HUES48 (cell line): ENCODE results near the gene FGF8.

Experiments used
- H3K27ac ChIP-seq: one replicate; pipeline ENCODE4 v1.7.0; 2013; ENCODE audit warnings: low read depth, low read length, inconsistent platforms
- H3K27me3 ChIP-seq: 2 replicates; pipeline ENCODE4 v1.6.1; 2013; ENCODE audit warnings: mild to moderate bottlenecking, low read length; ENCODE audit not compliant: control insufficient read depth, insufficient read depth
- H3K36me3 ChIP-seq: 2 replicates; pipeline ENCODE4 v1.6.1; 2013; ENCODE audit warnings: low read length; ENCODE audit not compliant: control insufficient read depth, insufficient read depth
- H3K4me1 ChIP-seq: 2 replicates; pipeline ENCODE4 v1.6.1; 2013; ENCODE audit warnings: mild to moderate bottlenecking, low read length; ENCODE audit not compliant: control insufficient read depth, insufficient read depth
- H3K4me3 ChIP-seq: 2 replicates; pipeline ENCODE4 v1.5.1; 2013; ENCODE audit warnings: mild to moderate bottlenecking, low read depth, low read length
- H3K9ac ChIP-seq: 2 replicates; pipeline ENCODE4 v1.6.1; 2013; ENCODE audit warnings: mild to moderate bottlenecking, low read depth, low read length, moderate library complexity
- H3K9me3 ChIP-seq: 2 replicates; pipeline ENCODE4 v1.6.1; 2013; ENCODE audit warnings: low read length; ENCODE audit not compliant: control insufficient read depth, insufficient read depth

Gene FGF8

GRCh38 chr10:101767600-101767945 is 8.3 kb downstream of the FGF8 start:
- Histone ChIP-seq H3K4me3 (no peak overlapping the region), H3K36me3 (no peaks in the 10 kb centered on the region; the same call in 1 of the 2 replicates), H3K27ac (no peak overlapping the region), H3K9ac (no peak overlapping the region), H3K27me3 (peaks cover 10% of the 10 kb centered on the region), H3K9me3 (no peaks in the 10 kb centered on the region), H3K4me1 (peaks cover 12% of the 10 kb centered on the region; the same call in 1 of the 2 replicates)

GRCh38 chr10:101766753-101767599 is 8.9 kb downstream of the FGF8 start:
- Histone ChIP-seq H3K27ac (no peak overlapping the region), H3K4me3 (no peak overlapping the region), H3K36me3 (no peaks in the 10 kb centered on the region; the same call in 1 of the 2 replicates), H3K9me3 (no peaks in the 10 kb centered on the region), H3K4me1 (peaks cover 6% of the 10 kb centered on the region; the same call in 1 of the 2 replicates), H3K27me3 (peaks cover 4% of the 10 kb centered on the region), H3K9ac (no peak overlapping the region)

GRCh38 chr10:101766306-101766705 is 9.6 kb downstream of the FGF8 start:
- H3K9ac ChIP-seq = no peak overlapping the region
- H3K27me3 ChIP-seq = no peaks in the 10 kb centered on the region

GRCh38 chr10:101763141-101763846 is 12.6 kb downstream of the FGF8 start:
- no peaks in the 10 kb centered on the region for H3K27me3 ChIP-seq
- no peaks in the 10 kb centered on the region for H3K9me3 ChIP-seq
- H3K27ac ChIP-seq = no peak overlapping the region
- H3K4me1 ChIP-seq = peaks cover 8% of the 10 kb centered on the region
- H3K4me3 ChIP-seq = no peak overlapping the region
- H3K36me3 ChIP-seq = no peaks in the 10 kb centered on the region
- no peak overlapping the region for H3K9ac ChIP-seq

More at GRCh38 chr10:101766306-101766705, 9.6 kb downstream of the FGF8 start:
- H3K9me3 ChIP-seq = no peaks in the 10 kb centered on the region
- no peaks in the 10 kb centered on the region for H3K4me1 ChIP-seq
- H3K36me3 ChIP-seq = no peaks in the 10 kb centered on the region; the same call in 1 of the 2 replicates
- no peak overlapping the region for H3K27ac ChIP-seq
- no peak overlapping the region for H3K4me3 ChIP-seq

- Histone ChIP-seq H3K27ac (no peak overlapping the region), H3K9me3 (no peaks in the 10 kb centered on the region), H3K36me3 (no peaks in the 10 kb centered on the region), H3K4me3 (no peak overlapping the region), H3K27me3 (no peaks in the 10 kb centered on the region), H3K4me1 (peaks cover 8% of the 10 kb centered on the region), H3K9ac (no peak overlapping the region)
These were observed 13.2 kb downstream of the FGF8 start for GRCh38 chr10:101762736-101763135.

GRCh38 chr10:101761226-101761625 is 14.7 kb downstream of the FGF8 start:
- peaks cover 8% of the 10 kb centered on the region for H3K4me1 ChIP-seq
- H3K27me3 ChIP-seq = no peaks in the 10 kb centered on the region
- no peaks in the 10 kb centered on the region for H3K36me3 ChIP-seq
- H3K27ac ChIP-seq = no peak overlapping the region
- H3K9me3 ChIP-seq = no peaks in the 10 kb centered on the region
- no peak overlapping the region for H3K4me3 ChIP-seq
- no peak overlapping the region for H3K9ac ChIP-seq

- Histone ChIP-seq H3K27ac (no peak overlapping the region), H3K36me3 (no peaks in the 10 kb centered on the region), H3K4me1 (peaks cover 8% of the 10 kb centered on the region), H3K9ac (no peak overlapping the region), H3K9me3 (no peaks in the 10 kb centered on the region), H3K27me3 (no peaks in the 10 kb centered on the region), H3K4me3 (no peak overlapping the region)
These were observed 15.4 kb downstream of the FGF8 start for GRCh38 chr10:101760510-101760909.

- no peak overlapping the region for H3K9ac ChIP-seq
- no peaks in the 10 kb centered on the region for H3K36me3 ChIP-seq
- no peak overlapping the region for H3K4me3 ChIP-seq
- H3K27me3 ChIP-seq = no peaks in the 10 kb centered on the region
- no peaks in the 10 kb centered on the region for H3K9me3 ChIP-seq
- peaks cover 8% of the 10 kb centered on the region for H3K4me1 ChIP-seq
- H3K27ac ChIP-seq = no peak overlapping the region
These were observed 16.3 kb downstream of the FGF8 start for GRCh38 chr10:101759309-101760247.

GRCh38 chr10:101758858-101759257 is 17.1 kb downstream of the FGF8 start:
- H3K36me3 ChIP-seq = no peaks in the 10 kb centered on the region
- H3K9me3 ChIP-seq = no peaks in the 10 kb centered on the region
- H3K9ac ChIP-seq = no peak overlapping the region
- no peaks in the 10 kb centered on the region for H3K27me3 ChIP-seq
- H3K4me1 ChIP-seq = peaks cover 8% of the 10 kb centered on the region
- H3K27ac ChIP-seq = no peak overlapping the region
- no peak overlapping the region for H3K4me3 ChIP-seq

GRCh38 chr10:101752241-101752640 is 23.7 kb downstream of the FGF8 start:
- Histone ChIP-seq H3K4me3 (no peak overlapping the region), H3K36me3 (no peaks in the 10 kb centered on the region), H3K4me1 (peaks cover 16% of the 10 kb centered on the region; the same call in 1 of the 2 replicates), H3K27ac (no peak overlapping the region), H3K9me3 (no peaks in the 10 kb centered on the region), H3K27me3 (no peaks in the 10 kb centered on the region), H3K9ac (no peak overlapping the region)
